ENCODE results near the gene MTX1. TPM values are rescaled to one million over a fixed set of nuclear protein-coding genes. Genes with fewer than 3 reads are reported as not detected.

Gene MTX1
- total RNA-seq, 2 donors from 2014 or later, result 49.6 to 57.1 TPM

- DNase-seq (ENCODE audit: low spot score), result no peak
- no peaks in the 10 kb centered on the region for H3K9me3 ChIP-seq
- TF ChIP-seq POLR2AphosphoS5 (IDR thresholded peaks at IDR 0.05) (no peak), POLR2A (IDR thresholded peaks at IDR 0.05) (no peak)
- TF ChIP-seq, protein P1, sequence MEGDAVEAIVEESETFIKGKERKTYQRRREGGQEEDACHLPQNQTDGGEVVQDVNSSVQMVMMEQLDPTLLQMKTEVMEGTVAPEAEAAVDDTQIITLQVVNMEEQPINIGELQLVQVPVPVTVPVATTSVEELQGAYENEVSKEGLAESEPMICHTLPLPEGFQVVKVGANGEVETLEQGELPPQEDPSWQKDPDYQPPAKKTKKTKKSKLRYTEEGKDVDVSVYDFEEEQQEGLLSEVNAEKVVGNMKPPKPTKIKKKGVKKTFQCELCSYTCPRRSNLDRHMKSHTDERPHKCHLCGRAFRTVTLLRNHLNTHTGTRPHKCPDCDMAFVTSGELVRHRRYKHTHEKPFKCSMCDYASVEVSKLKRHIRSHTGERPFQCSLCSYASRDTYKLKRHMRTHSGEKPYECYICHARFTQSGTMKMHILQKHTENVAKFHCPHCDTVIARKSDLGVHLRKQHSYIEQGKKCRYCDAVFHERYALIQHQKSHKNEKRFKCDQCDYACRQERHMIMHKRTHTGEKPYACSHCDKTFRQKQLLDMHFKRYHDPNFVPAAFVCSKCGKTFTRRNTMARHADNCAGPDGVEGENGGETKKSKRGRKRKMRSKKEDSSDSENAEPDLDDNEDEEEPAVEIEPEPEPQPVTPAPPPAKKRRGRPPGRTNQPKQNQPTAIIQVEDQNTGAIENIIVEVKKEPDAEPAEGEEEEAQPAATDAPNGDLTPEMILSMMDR (IDR thresholded peaks at IDR 0.05), result no peak
- H3K4me1 ChIP-seq (replicated peaks), result peaks cover 19% of the 10 kb centered on the region
- H3K27ac ChIP-seq, result no peak overlapping the region
- intact Hi-C loops (cut with DNase I), result no loop called here
- H3K4me3 ChIP-seq, result no peak overlapping the region
- WGBS, result 76% methylated on average over 6 of the region's 6 CpGs
- H3K27me3 ChIP-seq (replicated peaks; ENCODE audit: insufficient read depth), result no peaks in the 10 kb centered on the region
- H3K36me3 ChIP-seq, result no peaks in the 10 kb centered on the region
These were observed 12.2 kb upstream of the MTX1 start for GRCh38 chr1:155196103-155196892.

DNA sequence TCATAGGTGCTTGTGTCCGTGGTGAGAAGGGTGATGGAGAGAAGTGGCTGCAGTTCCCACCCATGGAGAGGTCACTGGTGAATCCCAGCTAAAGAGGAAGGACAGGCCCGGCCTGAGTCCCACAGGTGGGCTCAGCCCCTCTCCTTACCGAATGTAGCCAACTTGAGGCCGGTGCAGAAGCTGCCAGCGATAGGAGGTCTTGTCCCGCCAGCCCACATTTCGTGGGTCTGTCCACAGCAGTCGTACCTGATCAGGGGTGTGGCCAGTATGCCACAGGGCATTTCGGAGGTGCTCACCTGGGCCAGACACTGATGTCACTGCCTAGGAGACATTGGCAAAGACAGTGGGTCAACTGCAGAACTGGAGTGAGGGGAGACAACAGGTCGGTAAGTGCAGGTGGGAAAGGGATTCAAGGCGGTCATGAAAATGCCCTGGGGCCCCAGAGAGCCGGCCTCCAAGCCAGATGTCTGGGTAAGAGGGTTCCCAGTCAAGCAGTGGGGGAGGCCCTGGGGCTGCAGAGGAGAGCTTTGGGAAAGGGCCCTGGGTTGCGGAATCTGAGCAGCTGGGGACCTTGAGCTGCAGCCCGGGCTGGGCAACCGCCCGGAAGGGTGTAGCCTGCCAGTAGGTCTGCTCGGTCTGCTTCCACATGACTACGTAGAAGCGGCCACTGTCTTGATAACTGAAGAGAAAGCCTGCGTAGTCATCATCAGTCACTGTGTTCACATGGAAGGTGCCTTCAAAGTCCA is 11.4 kb upstream of the MTX1 start:
- no peak for TF ChIP-seq POLR2AphosphoS5 (IDR thresholded peaks at IDR 0.05)
- no peak for TF ChIP-seq POLR2A (IDR thresholded peaks at IDR 0.05)
- TF ChIP-seq, protein P1 (IDR thresholded peaks at IDR 0.05), result no peak
- peaks cover 19% of the 10 kb centered on the region for H3K4me1 ChIP-seq (replicated peaks)
- intact Hi-C loops (cut with DNase I), result no loop called here
- H3K27ac ChIP-seq, result no peak overlapping the region
- no peak overlapping the region for H3K4me3 ChIP-seq
- H3K27me3 ChIP-seq (replicated peaks; ENCODE audit: insufficient read depth), result no peaks in the 10 kb centered on the region
- WGBS, result 90% methylated on average over 20 of the region's 20 CpGs
- H3K36me3 ChIP-seq, result no peaks in the 10 kb centered on the region
- no peak for DNase-seq (ENCODE audit: low spot score)
- no peaks in the 10 kb centered on the region for H3K9me3 ChIP-seq

- WGBS, result 90% methylated on average over 15 of the region's 15 CpGs
- Histone ChIP-seq H3K4me1 (replicated peaks) (peaks cover 14% of the 10 kb centered on the region), H3K36me3 (no peaks in the 10 kb centered on the region), H3K27ac (no peak overlapping the region), H3K27me3 (replicated peaks; ENCODE audit: insufficient read depth) (no peaks in the 10 kb centered on the region), H3K4me3 (no peak overlapping the region), H3K9me3 (no peaks in the 10 kb centered on the region)
- intact Hi-C loops (cut with DNase I), result no loop called here
- DNase-seq (ENCODE audit: low spot score), result no peak
- TF ChIP-seq POLR2A (IDR thresholded peaks at IDR 0.05) (no peak), POLR2AphosphoS5 (IDR thresholded peaks at IDR 0.05) (no peak)
- TF ChIP-seq, protein P1 (IDR thresholded peaks at IDR 0.05), result no peak
These were observed 10.5 kb upstream of the MTX1 start for GRCh38 chr1:155197901-155198546.

DNA sequence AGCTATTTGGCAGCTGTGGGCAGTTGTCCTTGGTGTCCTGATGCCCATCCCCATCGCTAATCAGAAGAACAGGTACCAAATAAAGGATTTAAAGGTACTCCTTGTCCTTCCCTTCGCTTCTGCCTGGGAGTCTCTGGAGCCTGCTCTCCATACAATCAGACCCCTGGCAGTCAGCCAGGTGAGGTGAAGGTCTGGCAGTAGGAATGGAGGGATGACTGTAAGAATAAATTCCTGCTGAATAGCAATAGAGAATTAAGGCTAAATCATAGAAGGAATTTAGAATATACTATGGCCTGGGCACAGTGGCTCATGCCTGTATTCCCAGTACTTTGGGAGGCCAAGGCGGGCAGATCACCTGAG is 10.0 kb upstream of the MTX1 start:
- H3K4me1 ChIP-seq (replicated peaks), result peaks cover 12% of the 10 kb centered on the region
- H3K9me3 ChIP-seq, result no peaks in the 10 kb centered on the region
- no peak overlapping the region for H3K4me3 ChIP-seq
- DNase-seq (ENCODE audit: low spot score), result no peak
- H3K36me3 ChIP-seq, result no peaks in the 10 kb centered on the region
- no peak for TF ChIP-seq POLR2AphosphoS5 (IDR thresholded peaks at IDR 0.05)
- TF ChIP-seq POLR2A (IDR thresholded peaks at IDR 0.05), result no peak
- TF ChIP-seq, protein P1 (IDR thresholded peaks at IDR 0.05), result no peak
- intact Hi-C loops (cut with DNase I), result no loop called here
- 92% methylated on average over 3 of the region's 3 CpGs for WGBS
- H3K27me3 ChIP-seq (replicated peaks; ENCODE audit: insufficient read depth), result no peaks in the 10 kb centered on the region
- H3K27ac ChIP-seq, result no peak overlapping the region
